Loucy (cell line): ENCODE results near the gene NR1D2.

ENCODE experiments used
- CTCF ChIP-seq: fragments of 200-600 bp; sonication (generic); conservative IDR thresholded peaks from 2 replicates; pipeline ENCODE4 v1.5.1; 2014; ENCODE audit warnings: mild to moderate bottlenecking, antibody characterized with exemption, low read length
- EZH2phosphoT487 ChIP-seq: fragments of 200-600 bp; IDR thresholded peaks from 2 replicates; pipeline ENCODE4 v1.6.1; 2018; ENCODE audit warnings: antibody characterized with exemption, mild to moderate bottlenecking, moderate library complexity, borderline replicate concordance

DNA sequence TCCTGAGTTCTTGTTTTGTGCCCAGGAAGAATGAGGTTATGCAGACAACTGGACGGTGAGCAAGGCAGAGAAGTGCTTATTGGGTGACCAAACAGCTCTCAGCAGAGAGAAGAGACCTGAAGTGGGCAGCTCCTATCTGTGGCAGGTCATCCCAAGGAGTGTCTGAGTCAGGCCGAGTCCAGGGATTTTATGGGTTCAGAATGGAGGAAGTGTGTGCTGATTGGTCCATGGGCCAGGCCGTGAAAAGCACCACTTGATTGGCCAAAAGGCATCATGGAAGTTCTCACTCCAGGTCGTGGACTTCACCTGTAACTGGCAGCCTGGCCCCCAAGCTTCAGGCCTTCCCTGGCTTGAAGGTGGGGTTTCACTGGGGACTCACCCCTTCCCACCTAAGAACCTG is 74.5 kb downstream of the NR1D2 start:
- TF ChIP-seq CTCF, result no peak
- TF ChIP-seq EZH2phosphoT487, result no peak
